Neural progenitor cell (in vitro differentiated cells): ENCODE results near the gene TBX18. TPM values are rescaled to one million over a fixed set of nuclear protein-coding genes. Genes with fewer than 3 reads are reported as not detected.

Source experiments
- DNase-seq: peaks from one replicate; pipeline ENCODE4 v3.0.0-alpha.2; 2016; ENCODE audit warnings: low spot score
- H2AFZ ChIP-seq: fragments of 200-600 bp; sonication (generic); replicated peaks from 2 replicates; pipeline ENCODE4 v1.6.1; 2016; ENCODE audit warnings: antibody characterized with exemption
- H3F3A ChIP-seq: fragments of 200-600 bp; sonication (generic); 2 replicates; pipeline ENCODE4 v1.6.1; 2016; ENCODE audit warnings: antibody characterized with exemption, low read depth
- H3K27ac ChIP-seq: fragments of 200-600 bp; sonication (generic); 2 replicates; pipeline ENCODE4 v1.5.1; 2016; ENCODE audit warnings: mild to moderate bottlenecking
- H3K27me3 ChIP-seq: fragments of 200-600 bp; sonication (generic); 2 replicates; pipeline ENCODE4 v1.6.1; 2016; ENCODE audit warnings: mild to moderate bottlenecking, moderate library complexity
- H3K36me3 ChIP-seq: fragments of 200-600 bp; sonication (generic); 2 replicates; pipeline ENCODE4 v1.5.1; 2016
- H3K4me1 ChIP-seq: fragments of 200-600 bp; sonication (generic); 2 replicates; pipeline ENCODE4 v1.6.1; 2016; ENCODE audit warnings: mixed run types
- H3K4me2 ChIP-seq: fragments of 200-600 bp; sonication (generic); 2 replicates; pipeline ENCODE4 v1.6.1; 2016
- H3K4me3 ChIP-seq: fragments of 200-600 bp; sonication (generic); 2 replicates; pipeline ENCODE4 v1.5.1; 2016
- H3K79me2 ChIP-seq: fragments of 200-600 bp; sonication (generic); 2 replicates; pipeline ENCODE4 v1.6.1; 2016; ENCODE audit warnings: low read depth
- H3K9ac ChIP-seq: fragments of 200-600 bp; sonication (generic); 2 replicates; pipeline ENCODE4 v1.6.1; 2016
- H3K9me3 ChIP-seq: fragments of 200-600 bp; sonication (generic); 2 replicates; pipeline ENCODE4 v1.5.1; 2016; ENCODE audit warnings: low read depth
- H4K20me1 ChIP-seq: fragments of 200-600 bp; sonication (generic); 2 replicates; pipeline ENCODE4 v1.6.1; 2016; ENCODE audit warnings: low read depth
- H3K27ac Mint-ChIP-seq: 3 replicates; pipeline ENCODE4 v1.8.0; 2021; ENCODE audit warnings: mixed read lengths
- H3K27me3 Mint-ChIP-seq: 2 replicates; pipeline ENCODE4 v1.8.0; 2022; ENCODE audit warnings: low read depth, mild to moderate bottlenecking, inconsistent platforms, moderate library complexity, mixed read lengths; ENCODE audit not compliant: insufficient read depth
- H3K36me3 Mint-ChIP-seq: 3 replicates; pipeline ENCODE4 v1.8.0; 2021; ENCODE audit warnings: mixed read lengths
- H3K4me1 Mint-ChIP-seq: 3 replicates; pipeline ENCODE4 v1.8.0; 2021; ENCODE audit warnings: mixed read lengths
- H3K4me3 Mint-ChIP-seq: 3 replicates; pipeline ENCODE4 v1.8.0; 2021; ENCODE audit warnings: mild to moderate bottlenecking, moderate library complexity, mixed read lengths
- H3K9me3 Mint-ChIP-seq: 3 replicates; pipeline ENCODE4 v1.8.0; 2020; ENCODE audit warnings: mixed read lengths
- CTCF ChIP-seq: fragments of 200-600 bp; sonication (generic); IDR thresholded peaks from 2 replicates; pipeline ENCODE4 v1.5.1; 2017; ENCODE audit warnings: antibody characterized with exemption, mild to moderate bottlenecking
- EZH2 ChIP-seq: fragments of 200-600 bp; sonication (generic); IDR thresholded peaks from 2 replicates; pipeline ENCODE4 v1.6.1; 2017; ENCODE audit warnings: antibody characterized with exemption, mild to moderate bottlenecking, moderate library complexity
- EZH2phosphoT487 ChIP-seq: fragments of 200-600 bp; sonication (generic); IDR thresholded peaks from 2 replicates; pipeline ENCODE4 v1.6.1; 2017; ENCODE audit warnings: antibody characterized with exemption
- total RNA-seq: library from RNA; depleted of rRNA; stranded (reverse); fragments of >200 nt; gene quantifications from 2 replicates; pipeline ENCODE4 v1.2.3, GENCODE V29; 2015; ENCODE audit warnings: low replicate concordance

TBX18 gene
- total RNA-seq, 1 donor from 2014 or later = not detected

GRCh38 chr6:84758486-84758885, 5.9 kb downstream of the TBX18 start:
- H3K9me3 Mint-ChIP-seq = no peaks in the 10 kb centered on the region
- Histone ChIP-seq H3K9me3 (no peaks in the 10 kb centered on the region), H3F3A (no peaks in the 10 kb centered on the region), H3K4me2 (no peak overlapping the region), H3K27me3 (peaks cover 100% of the 10 kb centered on the region), H3K36me3 (no peaks in the 10 kb centered on the region), H3K4me1 (peaks cover under 1% of the 10 kb centered on the region), H3K9ac (no peak overlapping the region), H3K4me3 (no peak overlapping the region), H2AFZ (no peak overlapping the region), H4K20me1 (peaks cover 24% of the 10 kb centered on the region), H3K79me2 (no peaks in the 10 kb centered on the region), H3K27ac (no peak overlapping the region)
- peaks cover 39% of the 10 kb centered on the region for H3K27me3 Mint-ChIP-seq
- no peak for TF ChIP-seq EZH2phosphoT487
- TF ChIP-seq CTCF = no peak
- no peak for TF ChIP-seq EZH2
- no peaks in the 10 kb centered on the region for H3K36me3 Mint-ChIP-seq
- no peak for DNase-seq
- no peaks in the 10 kb centered on the region for H3K4me1 Mint-ChIP-seq
- H3K27ac Mint-ChIP-seq = no peak overlapping the region
- no peak overlapping the region for H3K4me3 Mint-ChIP-seq

GRCh38 chr6:84756877-84757276, 7.5 kb downstream of the TBX18 start:
- Histone ChIP-seq H3F3A (no peaks in the 10 kb centered on the region), H3K4me1 (no peaks in the 10 kb centered on the region), H4K20me1 (peaks cover 8% of the 10 kb centered on the region), H3K36me3 (no peaks in the 10 kb centered on the region), H3K4me3 (no peak overlapping the region), H3K9ac (no peak overlapping the region), H3K27me3 (peaks cover 100% of the 10 kb centered on the region), H2AFZ (no peak overlapping the region), H3K27ac (no peak overlapping the region), H3K79me2 (no peaks in the 10 kb centered on the region), H3K9me3 (no peaks in the 10 kb centered on the region), H3K4me2 (no peak overlapping the region)
- H3K27ac Mint-ChIP-seq = no peak overlapping the region
- H3K4me3 Mint-ChIP-seq = no peak overlapping the region
- no peaks in the 10 kb centered on the region for H3K9me3 Mint-ChIP-seq
- no peaks in the 10 kb centered on the region for H3K36me3 Mint-ChIP-seq
- DNase-seq = no peak
- H3K4me1 Mint-ChIP-seq = no peaks in the 10 kb centered on the region
- peaks cover 29% of the 10 kb centered on the region for H3K27me3 Mint-ChIP-seq
- no peak for TF ChIP-seq EZH2

GRCh38 chr6:84756466-84756865, 7.9 kb downstream of the TBX18 start:
- Histone ChIP-seq H3K4me2 (no peak overlapping the region), H3K36me3 (no peaks in the 10 kb centered on the region), H2AFZ (no peak overlapping the region), H3K9ac (no peak overlapping the region), H3K27ac (no peak overlapping the region), H3F3A (no peaks in the 10 kb centered on the region), H3K79me2 (no peaks in the 10 kb centered on the region), H3K27me3 (peaks cover 100% of the 10 kb centered on the region), H3K9me3 (no peaks in the 10 kb centered on the region), H3K4me1 (no peaks in the 10 kb centered on the region), H4K20me1 (peaks cover 4% of the 10 kb centered on the region), H3K4me3 (no peak overlapping the region)
- Mint-ChIP-seq H3K9me3 (no peaks in the 10 kb centered on the region), H3K27me3 (peaks cover 25% of the 10 kb centered on the region), H3K27ac (no peak overlapping the region), H3K4me1 (no peaks in the 10 kb centered on the region), H3K36me3 (no peaks in the 10 kb centered on the region), H3K4me3 (no peak overlapping the region)
- TF ChIP-seq EZH2phosphoT487 = no peak
- TF ChIP-seq EZH2 = no peak
- no peak for TF ChIP-seq CTCF
- no peak for DNase-seq

- H3K9me3 ChIP-seq = no peaks in the 10 kb centered on the region
- Mint-ChIP-seq H3K27ac (no peak overlapping the region), H3K4me1 (no peaks in the 10 kb centered on the region), H3K4me3 (no peak overlapping the region), H3K36me3 (no peaks in the 10 kb centered on the region), H3K9me3 (no peaks in the 10 kb centered on the region), H3K27me3 (peaks cover 7% of the 10 kb centered on the region)
- H2AFZ ChIP-seq = no peak overlapping the region
- H3K79me2 ChIP-seq = no peaks in the 10 kb centered on the region
- no peak overlapping the region for H3K4me2 ChIP-seq
- H3K4me3 ChIP-seq = no peak overlapping the region
- TF ChIP-seq EZH2 = no peak
- no peak overlapping the region for H3K27ac ChIP-seq
- no peaks in the 10 kb centered on the region for H4K20me1 ChIP-seq
- H3K36me3 ChIP-seq = no peaks in the 10 kb centered on the region
- H3K4me1 ChIP-seq = no peaks in the 10 kb centered on the region
- DNase-seq = no peak
- no peak overlapping the region for H3K9ac ChIP-seq
- H3K27me3 ChIP-seq = peaks cover 89% of the 10 kb centered on the region
- H3F3A ChIP-seq = no peaks in the 10 kb centered on the region
Measured at GRCh38 chr6:84753173-84753572, 11.2 kb downstream of the TBX18 start.
